Spleen (tissue), 7 donors: ENCODE measurements around the gene DOCK4.

Experiments
- CTCF ChIP-seq, 11 experiments: fragments of 200-600 bp in 7 of 11; fragments of 450-650 bp in 4 of 11; sonication (generic) in 4 of 11; IDR thresholded peaks in 8 of 11; conservative IDR thresholded peaks in 3 of 11; 1 replicate in 7 of 11; 2 replicates in 4 of 11; pipeline versions ENCODE4 v1.4.0 to v1.8.0; 2016 to 2021; ENCODE audit warnings: antibody characterized with exemption in 11 of 11, inconsistent platforms in 4 of 11, mild to moderate bottlenecking in 1 of 11
- POLR2AphosphoS5 ChIP-seq, 3 donors: sonication (generic); formaldehyde crosslinking; IDR thresholded peaks; one replicate each; pipeline ENCODE4 v1.5.1; 2017; ENCODE audit warnings: antibody characterized with exemption in 3 of 3
- donor health status: DM: no; HTN: no; CAD: no; lungs with moderate emphysema.
- donor health status: DM: no; HTN: no; CAD: no.
- donor health status: DM: no; HTN: no; CAD: no.

- TF ChIP-seq CTCF (IDR thresholded peaks at IDR 0.05 in 8 of 11, conservative IDR thresholded peaks at IDR 0.05 in 3 of 11): no peak
- TF ChIP-seq POLR2AphosphoS5 (IDR thresholded peaks at IDR 0.05): no peak
Measured at GRCh38 chr7:112069879-112070321, 136.3 kb downstream of the DOCK4 start.
